GM10847 (cell line): Measurements from ENCODE around the gene ARNT2.

ENCODE experiments used
- POLR2A ChIP-seq: IDR thresholded peaks from 2 replicates; pipeline ENCODE4 v1.6.1; 2011; ENCODE audit not compliant: insufficient read length; ENCODE audit errors: extremely low read depth

The ARNT2 gene

DNA sequence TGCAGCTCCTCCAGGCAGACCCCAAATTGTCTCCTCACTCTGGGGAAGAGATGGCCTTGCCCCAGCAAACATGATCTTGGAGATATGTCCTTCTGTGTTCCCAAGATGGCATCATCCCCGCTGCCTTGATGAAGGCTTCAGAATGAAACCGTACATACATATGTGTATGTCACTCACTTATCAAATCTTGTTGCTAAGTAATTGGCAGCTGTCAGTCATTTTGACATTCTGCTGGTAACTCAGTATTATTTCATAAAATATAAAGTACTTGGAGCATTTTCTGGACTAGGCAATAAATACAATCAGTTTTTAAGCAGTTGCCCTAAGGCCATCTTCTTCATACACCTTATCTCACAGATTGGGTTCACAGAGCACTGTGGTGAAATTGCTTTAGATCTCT is 62.4 kb downstream of the ARNT2 start:
- TF ChIP-seq POLR2A, result no peak

DNA sequence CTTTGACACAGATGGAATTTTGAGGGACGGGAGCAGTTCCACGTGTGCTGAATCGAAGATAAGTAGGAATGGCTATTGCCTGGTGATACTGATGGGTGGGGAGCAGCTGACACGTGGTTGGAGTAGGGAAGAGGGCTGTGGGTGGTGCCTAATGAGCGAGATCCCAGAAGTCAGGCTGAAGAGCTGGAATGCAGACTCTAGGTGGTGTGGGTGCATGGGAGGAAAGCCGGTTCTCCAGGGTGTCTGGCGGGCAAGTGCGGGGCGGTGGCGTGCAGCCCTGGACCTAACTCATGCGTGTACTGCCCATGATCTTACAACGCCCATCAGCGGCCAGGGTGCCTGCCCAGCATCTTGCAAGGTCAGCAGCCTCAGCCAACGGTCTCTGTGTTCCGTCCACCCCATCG is 63.1 kb downstream of the ARNT2 start:
- no peak for TF ChIP-seq POLR2A

DNA sequence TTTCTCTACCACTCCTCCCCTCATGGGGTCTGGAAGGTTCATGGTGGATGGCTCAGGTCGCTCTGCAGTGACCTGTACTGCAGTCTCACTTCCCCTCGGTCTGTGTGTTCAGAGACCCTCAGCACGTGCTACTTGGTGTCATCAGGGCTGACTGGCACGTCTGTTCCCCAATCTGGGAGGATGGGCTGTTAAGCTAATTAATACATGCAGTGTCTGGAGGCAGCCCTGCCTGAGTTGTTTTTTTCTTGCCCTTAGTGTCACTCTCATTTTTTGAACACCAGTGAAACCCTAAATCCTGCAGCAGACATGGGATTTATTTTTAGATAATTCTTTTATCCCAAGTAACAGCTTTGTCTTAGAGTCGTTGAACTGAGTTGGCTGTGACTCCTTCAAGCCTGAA is 64.6 kb downstream of the ARNT2 start:
- no peak for TF ChIP-seq POLR2A

DNA sequence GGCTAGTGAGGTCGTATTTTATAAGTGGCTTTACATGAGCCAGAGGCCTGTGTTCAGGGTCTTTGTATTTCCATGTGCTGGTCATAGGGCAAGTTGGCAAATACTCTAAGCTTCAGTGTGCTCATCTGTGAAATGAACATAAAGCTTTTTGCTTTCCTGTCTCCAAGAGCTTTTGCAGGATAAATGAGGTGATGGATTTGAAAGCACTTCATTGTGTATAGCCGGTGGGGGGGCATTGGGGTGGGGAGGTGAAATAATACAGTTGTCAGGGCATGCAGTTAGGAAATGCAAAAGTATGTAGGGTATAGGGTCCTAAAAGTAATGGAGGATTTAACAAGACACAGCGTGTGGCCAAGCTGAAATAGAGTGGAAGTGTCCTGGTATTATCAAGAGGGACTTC is 67.7 kb downstream of the ARNT2 start:
- TF ChIP-seq POLR2A, result no peak

DNA sequence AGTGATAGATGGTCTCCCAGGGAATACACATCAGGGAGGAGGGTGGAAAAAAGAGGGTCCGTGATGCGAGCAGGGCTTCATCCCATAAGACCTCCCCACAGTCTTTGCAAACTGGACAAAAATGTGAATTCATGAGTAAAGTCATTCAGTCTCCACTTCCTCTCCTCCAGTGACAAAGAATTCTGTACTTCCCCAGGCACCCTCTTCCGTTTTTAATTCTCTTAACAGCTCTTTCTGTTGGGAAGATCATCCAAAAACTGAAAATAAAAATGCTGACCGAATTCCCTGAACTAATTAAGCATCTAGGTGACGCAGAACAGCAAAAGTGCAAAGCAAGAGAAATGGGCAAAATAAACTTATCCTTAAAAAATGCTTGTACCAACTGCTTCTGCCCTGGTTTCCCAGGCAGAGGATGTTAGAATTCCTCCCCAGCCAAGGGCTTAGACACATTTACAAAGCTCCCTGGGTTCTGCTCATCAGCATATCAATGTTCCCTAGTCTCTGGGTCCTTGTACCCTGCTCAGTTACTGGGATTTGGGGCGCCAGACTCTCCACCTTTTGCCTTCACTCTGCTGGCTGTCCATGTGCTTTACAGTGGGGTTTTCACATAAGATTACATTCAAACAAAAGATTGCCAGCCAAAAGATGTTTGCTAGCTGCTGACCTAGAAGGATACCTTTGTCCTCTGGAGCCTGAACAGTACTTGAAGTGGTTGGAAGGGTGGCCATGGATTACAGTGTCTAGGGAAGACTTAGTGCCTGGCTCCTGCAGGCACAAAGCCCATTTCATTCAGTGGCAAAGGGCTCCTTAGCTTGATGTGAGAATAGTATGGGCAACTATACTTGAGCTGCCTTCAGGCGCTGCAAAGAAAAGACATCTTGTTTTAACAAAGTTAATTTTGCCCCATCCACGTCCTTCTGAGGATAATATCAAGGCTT is 69.4 kb downstream of the ARNT2 start:
- TF ChIP-seq POLR2A, result no peak

DNA sequence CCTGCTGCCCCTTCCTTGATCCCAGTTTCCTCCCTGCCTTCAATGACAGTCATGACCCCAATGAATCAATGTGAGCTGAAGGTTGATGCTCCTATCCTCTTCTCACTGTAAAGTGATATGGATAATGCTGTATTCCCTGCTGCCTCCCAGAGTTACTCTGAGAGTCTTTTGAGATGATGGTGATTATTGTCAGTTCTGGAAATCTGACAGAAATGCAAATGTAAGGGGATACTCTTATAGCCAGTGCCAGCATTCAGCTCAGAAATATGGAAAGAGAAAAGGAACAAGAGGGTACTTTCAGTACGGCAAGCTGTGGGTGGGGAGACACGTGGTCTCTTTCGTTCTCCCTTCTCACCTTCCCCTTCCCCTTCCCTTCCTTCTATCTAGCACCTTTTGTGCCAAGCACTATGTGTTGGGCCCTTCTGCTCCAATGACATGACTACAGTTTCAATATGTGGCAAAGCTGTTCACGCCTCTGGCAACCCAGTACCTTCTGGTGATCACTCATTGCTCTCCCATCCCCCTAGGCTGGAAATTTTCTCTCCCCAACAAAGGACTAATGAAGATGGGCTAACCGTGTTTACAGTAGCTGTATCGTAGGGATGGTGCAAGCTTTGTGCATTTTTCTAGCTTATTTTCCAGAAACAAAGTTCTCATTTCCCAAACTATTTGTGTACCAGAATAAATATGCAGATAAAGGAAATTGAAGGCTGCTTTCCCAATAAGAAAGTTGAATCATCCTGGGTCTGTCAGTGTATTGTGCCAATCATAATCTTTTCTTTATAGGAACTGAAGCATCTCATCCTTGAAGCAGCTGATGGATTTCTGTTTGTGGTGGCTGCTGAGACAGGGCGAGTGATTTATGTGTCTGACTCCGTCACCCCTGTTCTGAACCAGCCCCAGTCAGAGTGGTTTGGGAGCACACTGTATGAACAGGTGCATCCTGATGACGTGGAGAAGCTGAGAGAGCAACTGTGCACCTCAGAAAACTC is 70.3 kb downstream of the ARNT2 start:
- no peak for TF ChIP-seq POLR2A

DNA sequence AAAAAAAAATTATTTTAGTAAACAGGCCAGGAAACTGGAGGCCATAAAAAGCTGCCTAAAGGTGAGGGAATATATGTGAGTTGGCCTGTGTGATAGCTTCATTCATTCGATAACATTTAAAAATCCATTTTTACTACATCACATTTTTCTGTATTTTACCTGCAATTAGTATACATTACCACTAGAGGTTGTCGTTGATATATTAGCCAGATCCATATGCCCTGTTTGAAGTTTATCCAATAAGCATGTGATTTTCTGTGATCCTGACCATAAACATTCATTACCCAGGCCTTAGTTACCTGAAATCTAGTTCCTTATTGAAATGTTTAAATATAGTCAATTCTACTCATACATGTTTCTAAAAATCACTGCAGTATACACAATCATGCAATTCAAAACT is 71.4 kb downstream of the ARNT2 start:
- no peak for TF ChIP-seq POLR2A

DNA sequence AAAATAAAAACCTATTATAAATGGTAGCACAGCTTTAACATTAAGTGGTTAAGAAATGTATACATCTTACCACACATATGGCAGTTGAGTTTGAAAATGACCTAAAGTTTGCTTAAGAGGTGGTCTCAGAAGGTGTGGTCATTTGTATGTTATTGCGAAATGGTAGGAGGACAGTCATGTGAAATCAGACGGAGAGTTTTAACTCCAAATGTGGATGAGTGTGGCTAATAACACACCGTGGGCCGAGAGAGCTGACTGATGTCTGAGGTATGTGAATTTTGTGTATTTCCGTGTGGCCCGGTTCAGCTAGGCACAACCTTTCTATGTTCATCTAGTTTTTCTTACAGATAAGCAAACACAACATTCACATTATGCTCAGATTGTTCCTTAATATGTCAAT is 71.9 kb downstream of the ARNT2 start:
- no peak for TF ChIP-seq POLR2A

DNA sequence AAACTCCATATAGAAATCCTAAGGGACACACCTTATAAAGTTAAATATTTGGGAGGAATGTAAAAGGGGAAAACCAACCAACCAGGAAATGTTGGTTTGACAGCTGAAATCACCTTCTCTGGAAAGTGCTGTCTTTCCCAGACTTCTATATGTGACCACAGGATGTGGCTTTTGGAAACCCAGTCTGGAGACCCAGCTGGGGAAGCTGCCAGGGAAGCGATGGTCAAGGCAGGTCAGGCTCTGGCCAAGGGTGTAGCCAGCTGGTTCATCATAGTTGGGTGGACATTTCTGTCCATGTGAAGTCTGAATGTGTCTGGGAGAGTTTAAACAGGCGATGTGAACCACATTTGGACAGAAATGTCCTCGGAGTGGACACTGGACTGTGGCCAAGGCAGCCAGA is 73.9 kb downstream of the ARNT2 start:
- TF ChIP-seq POLR2A, result no peak

DNA sequence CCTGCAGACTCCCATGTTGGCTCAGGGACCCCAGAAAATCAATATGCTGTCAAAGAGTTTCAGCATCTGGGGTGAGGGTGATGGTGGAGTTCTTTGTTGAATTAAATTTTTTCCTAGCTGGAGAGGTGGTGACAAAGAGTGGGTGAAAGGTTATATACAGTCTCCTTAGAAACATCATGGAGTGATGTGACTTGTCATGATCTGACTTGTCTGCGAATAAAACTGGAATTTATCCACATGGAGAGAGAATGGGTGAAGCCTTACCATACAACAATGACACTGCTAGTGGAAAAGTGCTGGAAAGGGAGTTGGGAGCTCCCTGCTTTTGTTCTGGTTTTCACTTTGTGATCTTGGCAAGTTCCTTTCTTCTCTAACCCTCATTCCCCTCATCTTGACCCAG is 75.0 kb downstream of the ARNT2 start:
- no peak for TF ChIP-seq POLR2A

DNA sequence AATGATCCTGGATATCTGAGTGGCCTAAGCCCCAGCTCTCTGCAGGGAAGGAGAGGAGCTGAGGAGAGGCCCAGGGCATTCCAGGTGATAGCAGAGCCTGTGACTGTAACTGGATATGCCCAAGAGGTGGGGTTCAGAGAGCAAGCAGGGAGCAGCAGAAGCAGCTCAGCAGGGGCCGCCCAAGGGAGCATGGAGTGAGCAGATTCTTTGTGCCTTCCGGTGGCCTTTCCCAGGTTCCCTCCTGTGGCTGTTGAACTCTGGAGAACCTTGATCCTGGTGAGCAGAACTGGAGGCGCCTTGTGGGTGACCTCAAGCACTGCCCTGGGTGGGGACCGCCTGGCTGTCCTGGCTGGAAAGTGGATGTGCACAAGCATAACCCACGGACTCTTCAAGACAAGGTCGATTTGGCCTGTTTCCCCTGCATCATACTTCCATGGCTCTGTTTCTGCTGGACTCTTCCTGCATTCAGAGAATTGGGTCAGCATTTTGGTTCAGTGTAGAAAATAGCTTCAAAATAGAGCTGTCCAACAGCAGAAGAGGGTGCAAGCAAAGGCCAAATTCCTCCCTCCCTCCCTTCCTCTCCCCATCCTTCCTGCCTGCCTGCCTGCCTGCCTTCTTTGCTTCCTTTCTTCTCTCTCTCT is 76.1 kb downstream of the ARNT2 start:
- no peak for TF ChIP-seq POLR2A

DNA sequence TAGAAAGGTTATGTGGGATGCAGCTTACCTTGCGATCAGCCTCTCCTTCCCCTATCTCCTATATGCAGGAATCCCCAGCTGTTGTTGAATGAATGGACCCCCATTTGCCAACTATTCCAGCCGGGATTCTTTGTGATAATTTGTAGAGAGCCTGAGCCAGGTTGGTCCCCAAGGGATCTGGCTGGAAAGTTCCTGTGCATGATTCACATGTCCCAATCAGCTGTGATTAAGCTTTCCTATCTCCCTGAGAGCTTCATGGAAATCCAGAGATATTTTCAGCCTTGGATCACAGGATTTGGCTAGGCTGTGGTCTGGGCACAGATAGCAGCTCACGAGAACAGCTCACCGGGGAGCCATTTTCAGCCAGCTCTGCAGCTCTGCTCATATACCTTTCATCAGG is 76.7 kb downstream of the ARNT2 start:
- no peak for TF ChIP-seq POLR2A

DNA sequence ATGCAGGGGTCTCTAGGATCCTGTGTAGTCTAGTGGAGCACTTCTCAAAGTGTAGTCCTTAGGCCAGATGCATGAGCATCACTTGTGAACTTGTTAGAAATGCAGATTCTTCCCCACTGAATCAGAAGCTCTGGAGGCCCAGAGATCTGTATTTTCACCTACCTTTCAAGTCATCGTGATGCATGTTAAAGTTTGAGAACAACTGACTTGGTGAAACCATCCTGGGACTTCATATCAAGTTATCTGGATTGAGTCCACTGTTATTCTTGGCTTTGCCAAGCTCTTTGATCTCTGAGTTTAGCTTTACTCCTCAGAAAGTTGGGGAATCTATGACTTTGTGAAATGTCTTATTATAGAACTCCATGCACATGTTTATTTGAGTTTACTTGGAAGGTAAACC is 78.5 kb downstream of the ARNT2 start:
- no peak for TF ChIP-seq POLR2A

DNA sequence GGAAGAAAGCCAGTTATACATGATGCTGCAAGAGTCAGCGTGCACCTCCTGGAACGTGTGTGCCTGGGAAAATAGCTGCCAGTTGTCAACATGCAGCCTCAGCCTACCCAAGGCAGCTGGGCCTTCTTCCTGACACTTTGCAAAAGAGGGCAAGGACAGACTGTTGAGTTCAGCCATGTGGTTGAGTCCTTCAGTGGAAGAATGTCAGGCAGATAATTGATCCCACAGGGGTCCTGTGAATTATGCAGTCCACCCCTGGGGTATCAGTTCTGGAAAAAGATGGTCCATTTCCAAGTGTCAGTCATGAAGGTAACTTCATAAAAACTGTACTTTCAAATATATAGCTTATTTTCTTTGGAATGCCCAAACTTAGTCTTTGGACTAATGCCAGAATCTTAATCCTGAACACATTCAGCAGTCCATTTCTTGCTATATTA is 79.6 kb downstream of the ARNT2 start:
- TF ChIP-seq POLR2A, result no peak

DNA sequence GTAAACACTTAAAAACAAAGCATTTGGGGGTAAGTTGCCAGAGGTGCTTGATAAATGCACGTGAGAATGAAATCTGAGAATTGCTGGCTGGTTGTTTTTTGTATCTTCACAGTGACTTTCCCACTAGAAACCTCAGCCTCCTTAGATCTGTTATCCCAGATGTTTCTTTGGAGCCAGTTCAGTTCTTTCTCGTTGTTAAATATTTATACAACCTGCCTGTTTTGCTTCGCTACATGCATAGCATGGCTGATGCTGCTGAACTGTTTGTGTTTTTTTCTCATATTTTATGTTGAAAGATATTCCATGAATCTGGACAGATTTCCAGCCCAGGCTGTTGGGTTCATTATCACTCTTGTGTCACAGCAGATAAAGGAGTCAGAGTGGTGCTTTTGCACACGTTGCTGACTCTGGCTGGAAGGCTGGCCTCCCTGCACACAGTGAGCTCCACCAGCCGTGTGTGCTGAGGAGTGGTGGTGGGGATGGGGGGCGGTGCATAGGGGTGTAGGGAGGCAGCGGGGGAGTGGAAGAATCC is 80.2 kb downstream of the ARNT2 start:
- no peak for TF ChIP-seq POLR2A
